ENCODE data around the gene CRELD2. TPM values are rescaled to one million over a fixed set of nuclear protein-coding genes. Genes with fewer than 3 reads are reported as not detected.

Gene CRELD2
- polyA plus RNA-seq, 1 donor from 2014 or later = 83.2 TPM

DNA sequence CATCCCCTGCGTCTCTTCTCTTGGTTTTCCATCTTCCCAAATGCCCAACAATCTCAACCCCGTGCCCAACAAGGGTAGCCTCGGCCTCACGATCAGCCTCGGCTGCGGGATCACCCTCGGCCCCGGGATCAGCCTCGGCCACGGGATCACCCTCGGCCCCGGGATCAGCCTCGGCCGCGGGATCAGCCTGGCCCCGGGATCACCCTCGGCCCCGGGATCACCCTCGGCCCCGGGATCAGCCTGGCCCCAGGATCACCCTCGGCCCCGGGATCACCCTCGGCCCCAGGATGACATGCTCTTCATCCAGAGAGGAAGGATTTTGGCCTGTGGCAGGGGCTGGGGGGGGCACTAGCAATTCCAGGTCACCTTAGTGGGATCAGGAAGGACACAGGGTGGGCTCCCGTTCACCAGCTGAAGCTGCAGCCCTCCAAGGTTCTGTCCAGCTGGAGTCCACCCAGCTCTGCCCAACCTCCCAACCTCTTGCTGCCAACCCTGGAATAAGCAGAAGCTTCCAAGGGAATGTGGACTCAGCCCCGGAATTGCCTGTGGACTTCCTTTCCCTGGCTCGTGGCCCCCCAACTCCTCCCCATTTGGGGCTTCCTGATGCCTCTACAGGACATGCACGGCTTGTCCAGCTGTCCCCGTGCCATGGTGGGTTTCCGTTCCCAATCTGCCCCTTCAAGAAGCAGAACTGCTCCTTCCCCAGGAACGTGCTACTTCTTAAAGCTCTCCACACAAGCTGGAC lies 6.4 kb upstream of the CRELD2 start:
- Histone ChIP-seq H3F3A (ENCODE audit: insufficient read depth, low read length, poor library complexity, severe bottlenecking) (no peaks in the 10 kb centered on the region), H3K4me3 (ENCODE audit: low read length) (no peak overlapping the region), H3K79me2 (replicated peaks; ENCODE audit: insufficient read depth, low read length) (peaks cover 1% of the 10 kb centered on the region), H3K4me2 (ENCODE audit: low read length) (no peak overlapping the region), H3K27ac (ENCODE audit: low read length) (no peak overlapping the region), H3K27me3 (ENCODE audit: insufficient read depth, low read depth, low read length) (no peaks in the 10 kb centered on the region), H3K9ac (ENCODE audit: low read length) (no peak overlapping the region), H3K9me3 (ENCODE audit: low read length) (no peaks in the 10 kb centered on the region), H3K36me3 (ENCODE audit: insufficient read depth, low read length) (no peaks in the 10 kb centered on the region), H2AFZ (ENCODE audit: low read depth, low read length) (no peak overlapping the region), H4K20me1 (ENCODE audit: insufficient read depth) (no peaks in the 10 kb centered on the region), H3K9me2 (ENCODE audit: insufficient read depth, low read length) (no peaks in the 10 kb centered on the region)
- TF ChIP-seq RAD21 (conservative IDR thresholded peaks at IDR 0.05) = no peak
- no peak for TF ChIP-seq SMC3 (conservative IDR thresholded peaks at IDR 0.05; ENCODE audit: poor library complexity)
- TF ChIP-seq, protein P1, sequence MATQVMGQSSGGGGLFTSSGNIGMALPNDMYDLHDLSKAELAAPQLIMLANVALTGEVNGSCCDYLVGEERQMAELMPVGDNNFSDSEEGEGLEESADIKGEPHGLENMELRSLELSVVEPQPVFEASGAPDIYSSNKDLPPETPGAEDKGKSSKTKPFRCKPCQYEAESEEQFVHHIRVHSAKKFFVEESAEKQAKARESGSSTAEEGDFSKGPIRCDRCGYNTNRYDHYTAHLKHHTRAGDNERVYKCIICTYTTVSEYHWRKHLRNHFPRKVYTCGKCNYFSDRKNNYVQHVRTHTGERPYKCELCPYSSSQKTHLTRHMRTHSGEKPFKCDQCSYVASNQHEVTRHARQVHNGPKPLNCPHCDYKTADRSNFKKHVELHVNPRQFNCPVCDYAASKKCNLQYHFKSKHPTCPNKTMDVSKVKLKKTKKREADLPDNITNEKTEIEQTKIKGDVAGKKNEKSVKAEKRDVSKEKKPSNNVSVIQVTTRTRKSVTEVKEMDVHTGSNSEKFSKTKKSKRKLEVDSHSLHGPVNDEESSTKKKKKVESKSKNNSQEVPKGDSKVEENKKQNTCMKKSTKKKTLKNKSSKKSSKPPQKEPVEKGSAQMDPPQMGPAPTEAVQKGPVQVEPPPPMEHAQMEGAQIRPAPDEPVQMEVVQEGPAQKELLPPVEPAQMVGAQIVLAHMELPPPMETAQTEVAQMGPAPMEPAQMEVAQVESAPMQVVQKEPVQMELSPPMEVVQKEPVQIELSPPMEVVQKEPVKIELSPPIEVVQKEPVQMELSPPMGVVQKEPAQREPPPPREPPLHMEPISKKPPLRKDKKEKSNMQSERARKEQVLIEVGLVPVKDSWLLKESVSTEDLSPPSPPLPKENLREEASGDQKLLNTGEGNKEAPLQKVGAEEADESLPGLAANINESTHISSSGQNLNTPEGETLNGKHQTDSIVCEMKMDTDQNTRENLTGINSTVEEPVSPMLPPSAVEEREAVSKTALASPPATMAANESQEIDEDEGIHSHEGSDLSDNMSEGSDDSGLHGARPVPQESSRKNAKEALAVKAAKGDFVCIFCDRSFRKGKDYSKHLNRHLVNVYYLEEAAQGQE (IDR thresholded peaks at IDR 0.05; ENCODE audit: borderline replicate concordance) = no peak
- TF ChIP-seq POLR2AphosphoS5 (IDR thresholded peaks at IDR 0.05) = no peak
- TF ChIP-seq, protein P2, sequence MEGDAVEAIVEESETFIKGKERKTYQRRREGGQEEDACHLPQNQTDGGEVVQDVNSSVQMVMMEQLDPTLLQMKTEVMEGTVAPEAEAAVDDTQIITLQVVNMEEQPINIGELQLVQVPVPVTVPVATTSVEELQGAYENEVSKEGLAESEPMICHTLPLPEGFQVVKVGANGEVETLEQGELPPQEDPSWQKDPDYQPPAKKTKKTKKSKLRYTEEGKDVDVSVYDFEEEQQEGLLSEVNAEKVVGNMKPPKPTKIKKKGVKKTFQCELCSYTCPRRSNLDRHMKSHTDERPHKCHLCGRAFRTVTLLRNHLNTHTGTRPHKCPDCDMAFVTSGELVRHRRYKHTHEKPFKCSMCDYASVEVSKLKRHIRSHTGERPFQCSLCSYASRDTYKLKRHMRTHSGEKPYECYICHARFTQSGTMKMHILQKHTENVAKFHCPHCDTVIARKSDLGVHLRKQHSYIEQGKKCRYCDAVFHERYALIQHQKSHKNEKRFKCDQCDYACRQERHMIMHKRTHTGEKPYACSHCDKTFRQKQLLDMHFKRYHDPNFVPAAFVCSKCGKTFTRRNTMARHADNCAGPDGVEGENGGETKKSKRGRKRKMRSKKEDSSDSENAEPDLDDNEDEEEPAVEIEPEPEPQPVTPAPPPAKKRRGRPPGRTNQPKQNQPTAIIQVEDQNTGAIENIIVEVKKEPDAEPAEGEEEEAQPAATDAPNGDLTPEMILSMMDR (IDR thresholded peaks at IDR 0.05; ENCODE audit: poor library complexity, severe bottlenecking) = no peak
- no peak for TF ChIP-seq EP300 (conservative IDR thresholded peaks at IDR 0.05; ENCODE audit: poor library complexity, severe bottlenecking)
- no peak for TF ChIP-seq EZH2 (IDR thresholded peaks at IDR 0.05; ENCODE audit: borderline replicate concordance, insufficient read depth, low read length, poor library complexity, severe bottlenecking)
- no peak for TF ChIP-seq MXI1 (conservative IDR thresholded peaks at IDR 0.05; ENCODE audit: poor library complexity, severe bottlenecking)
- no peak for TF ChIP-seq TAF1 (IDR thresholded peaks at IDR 0.05; ENCODE audit: low read depth)

DNA sequence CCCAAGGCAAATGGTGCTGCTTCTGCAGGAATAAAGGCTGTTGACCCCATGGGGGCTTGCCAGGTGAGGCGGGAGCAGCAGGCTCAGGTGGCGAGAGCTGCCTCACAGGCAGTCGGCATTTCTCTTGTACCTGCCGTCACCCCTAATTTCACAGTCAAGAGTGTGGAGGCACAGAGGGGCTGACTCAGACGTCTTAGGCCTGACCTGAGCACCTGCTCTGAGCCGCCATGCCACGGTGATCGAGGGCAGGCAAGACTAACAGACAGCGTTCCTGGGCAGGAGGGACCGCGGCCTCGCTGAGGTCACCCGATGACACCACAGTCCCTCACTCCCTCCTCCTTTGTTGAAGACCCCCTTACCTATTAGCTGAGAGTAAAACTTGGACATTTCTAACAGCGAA lies 5.4 kb upstream of the CRELD2 start:
- H3K4me3 ChIP-seq (ENCODE audit: low read length) = no peak overlapping the region
- H3F3A ChIP-seq (ENCODE audit: insufficient read depth, low read length, poor library complexity, severe bottlenecking) = no peaks in the 10 kb centered on the region
- H3K27ac ChIP-seq (ENCODE audit: low read length) = no peak overlapping the region
- no peak overlapping the region for H3K9ac ChIP-seq (ENCODE audit: low read length)
- no peaks in the 10 kb centered on the region for H3K9me3 ChIP-seq (ENCODE audit: low read length)
- TF ChIP-seq, protein P1 (IDR thresholded peaks at IDR 0.05; ENCODE audit: borderline replicate concordance) = no peak
- TF ChIP-seq POLR2AphosphoS5 (IDR thresholded peaks at IDR 0.05) (no peak), TAF1 (IDR thresholded peaks at IDR 0.05; ENCODE audit: low read depth) (no peak), EZH2 (IDR thresholded peaks at IDR 0.05; ENCODE audit: borderline replicate concordance, insufficient read depth, low read length, poor library complexity, severe bottlenecking) (no peak), SMC3 (conservative IDR thresholded peaks at IDR 0.05; ENCODE audit: poor library complexity) (no peak), EP300 (conservative IDR thresholded peaks at IDR 0.05; ENCODE audit: poor library complexity, severe bottlenecking) (no peak), MXI1 (conservative IDR thresholded peaks at IDR 0.05; ENCODE audit: poor library complexity, severe bottlenecking) (no peak), RAD21 (conservative IDR thresholded peaks at IDR 0.05) (no peak)
- TF ChIP-seq, protein P2 (IDR thresholded peaks at IDR 0.05; ENCODE audit: poor library complexity, severe bottlenecking) = no peak
- H3K36me3 ChIP-seq (ENCODE audit: insufficient read depth, low read length) = no peaks in the 10 kb centered on the region
- H3K4me2 ChIP-seq (ENCODE audit: low read length) = no peak overlapping the region
- peaks cover 10% of the 10 kb centered on the region for H3K79me2 ChIP-seq (replicated peaks; ENCODE audit: insufficient read depth, low read length)
- no peaks in the 10 kb centered on the region for H3K27me3 ChIP-seq (ENCODE audit: insufficient read depth, low read depth, low read length)
- no peak overlapping the region for H2AFZ ChIP-seq (ENCODE audit: low read depth, low read length)
- H3K9me2 ChIP-seq (ENCODE audit: insufficient read depth, low read length) = no peaks in the 10 kb centered on the region
- no peaks in the 10 kb centered on the region for H4K20me1 ChIP-seq (ENCODE audit: insufficient read depth)

All from neural cell (in vitro differentiated cells).